Ishikawa (cell line): ENCODE data around the gene PSEN1.

Experiments used
- EP300 ChIP-seq: IDR thresholded peaks from 2 replicates; pipeline ENCODE4 v1.6.1; 2012; ENCODE audit warnings: borderline replicate concordance
- FOXM1 ChIP-seq: IDR thresholded peaks from 2 replicates; pipeline ENCODE4 v1.6.1; 2012; ENCODE audit warnings: low read depth, borderline replicate concordance
- MAX ChIP-seq: IDR thresholded peaks from 2 replicates; pipeline ENCODE4 v1.6.1; 2012
- NFIC ChIP-seq: IDR thresholded peaks from 2 replicates; pipeline ENCODE4 v1.6.1; 2012
- USF1 ChIP-seq: IDR thresholded peaks from 2 replicates; pipeline ENCODE4 v1.6.1; 2012
- YY1 ChIP-seq: IDR thresholded peaks from 2 replicates; pipeline ENCODE4 v1.6.1; 2012; ENCODE audit warnings: low read depth

GRCh38 chr14:73255005-73255400 lies 118.7 kb downstream of the PSEN1 start:
- TF ChIP-seq EP300 (no peak), NFIC (no peak), FOXM1 (no peak), MAX (no peak), YY1 (no peak), USF1 (no peak)
